Mucosa of stomach (tissue), 1 donor: ENCODE data around the gene TMEM233.
A peak's percentile ranks its signal among the peaks of the same experiment; 100 is the strongest.

Experiments used
- H3K27me3 ChIP-seq: one replicate; pipeline ENCODE4 v1.7.0; 2013; ENCODE audit warnings: mild to moderate bottlenecking, low read length; ENCODE audit not compliant: control insufficient read depth, insufficient read depth
- H3K36me3 ChIP-seq: one replicate; pipeline ENCODE4 v1.7.0; 2013; ENCODE audit warnings: low read length; ENCODE audit not compliant: control insufficient read depth, insufficient read depth
- H3K4me1 ChIP-seq: one replicate; pipeline ENCODE4 v1.7.0; 2013; ENCODE audit warnings: mild to moderate bottlenecking, low read length; ENCODE audit not compliant: control insufficient read depth, insufficient read depth
- H3K4me3 ChIP-seq: one replicate; pipeline ENCODE4 v1.7.0; 2013; ENCODE audit warnings: low read length
- H3K9ac ChIP-seq: one replicate; pipeline ENCODE4 v1.7.0; 2013; ENCODE audit warnings: mild to moderate bottlenecking, low read length, moderate library complexity
- H3K9me3 ChIP-seq: one replicate; pipeline ENCODE4 v1.7.0; 2013; ENCODE audit warnings: mild to moderate bottlenecking, low read length, moderate library complexity; ENCODE audit not compliant: control insufficient read depth
- donor health status: Pancreatic carcinoma.

TMEM233 gene

DNA sequence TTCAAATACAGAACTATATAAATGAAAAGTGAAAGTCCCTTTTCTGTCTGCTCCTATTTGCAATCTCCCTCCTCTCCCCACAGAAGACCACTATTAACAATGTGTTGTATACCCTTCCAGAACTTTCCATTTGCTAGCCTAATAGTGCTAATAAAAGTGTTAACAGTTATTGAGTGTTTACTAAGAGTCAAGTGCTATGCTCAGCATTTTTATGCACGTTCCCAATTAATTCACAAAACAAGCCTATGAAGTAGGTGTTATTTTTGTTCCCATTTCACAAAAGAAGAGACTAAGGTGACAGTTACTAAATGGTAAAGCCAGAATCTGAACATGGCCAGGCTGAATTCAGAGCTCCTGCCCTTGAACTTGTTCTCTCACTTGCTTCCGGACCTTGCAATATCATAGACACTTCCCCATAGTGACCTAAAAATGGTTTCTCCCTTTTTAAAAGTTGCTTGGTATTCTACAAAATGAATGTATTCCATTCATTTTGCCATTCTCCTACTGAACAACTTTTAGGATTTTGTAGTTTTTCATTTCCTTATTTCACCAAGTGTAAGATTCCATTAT lies 72.7 kb downstream of the TMEM233 start:
- Histone ChIP-seq H3K4me1 (peaks cover 22% of the 10 kb centered on the region), H3K36me3 (no peaks in the 10 kb centered on the region), H3K27me3 (no peaks in the 10 kb centered on the region), H3K9me3 (no peaks in the 10 kb centered on the region), H3K9ac (no peak overlapping the region), H3K4me3 (no peak overlapping the region)

DNA sequence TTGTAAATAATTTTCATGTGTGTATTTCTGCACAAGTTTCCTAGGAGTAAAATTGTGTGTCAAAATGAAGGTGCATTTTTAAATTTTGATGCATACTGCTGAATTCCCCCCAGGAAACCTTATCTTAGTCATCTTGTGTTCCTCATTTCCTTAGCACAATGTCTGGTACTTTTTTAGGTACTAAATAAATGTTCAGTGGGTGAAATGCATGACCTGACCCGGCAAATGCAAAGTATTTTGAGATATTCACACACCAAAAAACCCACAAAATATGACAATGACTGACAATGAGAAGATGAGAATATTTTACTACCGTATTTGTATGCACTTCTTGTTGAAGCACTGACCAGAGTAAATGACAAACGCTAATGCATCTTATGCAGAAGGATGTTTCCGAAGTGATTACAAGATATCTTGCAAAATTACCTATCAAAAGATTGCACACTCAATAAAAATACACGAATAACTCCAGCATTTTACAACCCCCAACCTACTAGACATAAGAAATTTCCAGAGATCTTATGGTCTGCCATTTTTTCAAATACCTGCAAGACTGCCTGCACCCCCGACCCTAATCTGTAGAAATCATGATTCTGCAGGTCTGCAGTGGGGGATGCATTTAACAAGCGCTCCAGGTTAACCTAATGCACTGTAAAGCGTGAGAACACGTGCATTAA lies 73.5 kb downstream of the TMEM233 start:
- Histone ChIP-seq H3K36me3 (no peaks in the 10 kb centered on the region), H3K4me3 (no peak overlapping the region), H3K9ac (peak overlapping the region; percentile 40), H3K27me3 (no peaks in the 10 kb centered on the region), H3K9me3 (no peaks in the 10 kb centered on the region), H3K4me1 (peaks cover 25% of the 10 kb centered on the region)

DNA sequence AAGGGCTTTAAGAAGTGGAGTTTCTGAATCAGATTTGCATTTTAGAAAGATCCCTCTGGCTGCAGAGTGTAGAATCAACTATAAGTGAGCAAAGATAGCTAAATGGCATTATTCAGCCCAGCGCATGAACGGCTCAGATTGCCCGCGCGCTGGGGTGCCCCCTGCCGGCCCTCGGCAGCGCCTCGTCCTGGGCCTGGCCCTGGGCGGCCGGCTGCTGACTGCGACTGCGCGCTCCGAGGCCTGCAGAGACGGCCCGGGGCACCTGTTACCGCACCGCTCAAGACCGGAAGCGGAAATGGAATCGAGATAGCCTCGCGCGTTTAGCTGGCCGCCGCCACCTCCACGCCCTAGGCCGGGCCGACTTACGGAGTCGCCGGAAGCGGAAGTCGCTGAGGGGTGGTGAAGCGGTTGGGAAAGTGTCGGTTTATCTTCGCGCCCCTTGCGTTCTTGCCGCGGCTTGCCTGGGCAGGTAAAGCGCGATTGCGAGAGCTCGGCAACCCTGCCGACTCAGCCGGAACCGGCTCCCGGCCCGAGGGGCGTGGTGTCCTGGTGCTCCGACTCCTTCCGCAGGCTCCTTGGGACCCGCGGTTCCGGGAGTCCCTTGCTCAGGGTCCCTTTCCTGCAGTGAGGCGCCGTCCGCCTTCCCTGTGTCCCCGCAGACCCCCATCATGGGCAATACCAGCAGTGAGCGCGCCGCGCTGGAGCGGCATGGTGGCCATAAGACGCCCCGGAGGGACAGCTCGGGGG lies 74.2 kb downstream of the TMEM233 start, which contains the start of gene PRKAB1:
PRKAB1 (plus strand) TSS at position 557 of the 747 bp plus-strand sequence; CDS start at position 669, 112 bp downstream.
- peaks cover 32% of the 10 kb centered on the region for H3K4me1 ChIP-seq
- H3K4me3 ChIP-seq = peak within 1 kb of the TSS; percentile 87
- no peaks in the 10 kb centered on the region for H3K9me3 ChIP-seq
- H3K9ac ChIP-seq = peak within 1 kb of the TSS; percentile 99
- no peaks in the 10 kb centered on the region for H3K36me3 ChIP-seq
- H3K27me3 ChIP-seq = no peaks in the 10 kb centered on the region

DNA sequence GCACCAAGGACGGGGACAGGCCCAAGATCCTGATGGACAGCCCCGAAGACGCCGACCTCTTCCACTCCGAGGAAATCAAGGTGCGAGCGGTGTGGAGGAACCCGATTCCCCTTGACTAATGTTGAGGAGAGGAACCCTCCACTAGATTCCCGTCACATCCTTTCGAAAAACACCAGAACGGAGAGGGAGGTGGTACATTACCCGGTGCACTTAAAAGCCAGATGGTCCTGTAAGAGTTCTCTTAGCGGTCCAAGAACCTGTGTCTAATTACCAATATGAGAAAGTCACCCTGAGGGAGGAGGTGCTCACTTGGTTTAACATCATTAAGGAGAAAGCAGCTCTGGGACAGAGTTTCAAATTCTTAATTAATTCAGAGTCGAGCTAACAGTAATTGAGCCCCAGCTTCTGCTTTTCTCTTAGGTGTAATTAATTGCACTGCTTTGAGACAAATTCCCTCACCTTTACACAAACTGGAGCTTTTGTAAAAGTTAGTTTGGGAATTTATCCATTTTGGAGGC lies 74.8 kb downstream of the TMEM233 start:
- no peaks in the 10 kb centered on the region for H3K27me3 ChIP-seq
- peak overlapping the region; percentile 87 for H3K4me3 ChIP-seq
- H3K9ac ChIP-seq = peak overlapping the region; percentile 99
- no peaks in the 10 kb centered on the region for H3K9me3 ChIP-seq
- peaks cover 39% of the 10 kb centered on the region for H3K4me1 ChIP-seq
- no peaks in the 10 kb centered on the region for H3K36me3 ChIP-seq

DNA sequence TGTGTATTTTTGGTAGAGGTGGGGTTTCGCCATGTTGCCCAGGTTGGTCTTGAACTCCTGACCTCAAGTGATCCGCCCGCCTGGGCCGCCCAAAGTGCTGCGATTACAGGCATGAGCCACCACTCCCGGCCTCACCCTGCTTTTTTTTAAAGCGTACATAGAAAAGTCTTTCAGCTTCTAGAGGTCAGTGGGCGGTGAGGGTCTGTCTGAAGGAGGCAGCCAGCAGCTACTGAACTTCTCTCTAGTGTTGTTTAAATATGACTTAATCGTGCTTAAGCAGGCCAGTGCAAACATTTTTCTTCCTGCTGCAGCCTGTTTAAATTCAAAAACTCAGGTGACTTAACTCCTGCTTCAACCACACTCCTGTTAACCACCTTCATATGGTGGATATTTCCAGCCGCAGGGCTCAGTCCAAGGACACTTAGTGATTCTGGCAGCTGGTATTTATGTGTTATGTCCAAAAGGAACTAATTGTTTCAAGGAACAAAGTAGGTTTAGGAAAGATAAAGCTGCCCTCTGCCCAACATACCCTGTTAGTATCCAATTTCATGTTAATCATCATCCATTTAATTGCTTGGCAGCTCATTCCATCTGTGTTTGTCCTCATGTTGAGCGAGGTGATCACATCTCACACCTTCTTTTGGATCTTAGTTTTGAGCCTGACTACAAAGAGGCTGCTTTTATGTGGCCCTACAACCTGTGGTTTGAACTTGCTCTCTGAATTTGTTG lies 76.3 kb downstream of the TMEM233 start:
- H3K9ac ChIP-seq = peak overlapping the region; percentile 34
- H3K4me3 ChIP-seq = no peak overlapping the region
- peaks cover 46% of the 10 kb centered on the region for H3K4me1 ChIP-seq
- no peaks in the 10 kb centered on the region for H3K9me3 ChIP-seq
- H3K27me3 ChIP-seq = no peaks in the 10 kb centered on the region
- no peaks in the 10 kb centered on the region for H3K36me3 ChIP-seq

DNA sequence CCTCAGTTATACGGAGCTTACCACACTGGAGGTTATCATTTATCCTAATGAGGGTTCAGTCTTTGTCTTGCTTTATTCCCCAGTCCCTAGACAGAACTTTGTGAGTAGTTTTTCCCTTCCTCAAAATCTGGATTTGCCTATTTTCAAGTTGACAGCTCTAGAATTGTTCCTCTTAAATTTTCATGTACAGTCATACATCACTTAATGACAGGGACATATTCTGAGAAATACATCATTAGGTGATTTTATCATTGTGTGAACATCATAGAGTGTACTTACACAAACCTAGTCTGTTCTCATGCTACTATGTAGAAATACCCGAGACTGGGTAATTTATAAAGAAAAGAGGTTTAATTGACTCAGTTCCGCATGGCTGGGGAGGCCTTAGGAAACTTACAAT lies 77.5 kb downstream of the TMEM233 start:
- no peaks in the 10 kb centered on the region for H3K36me3 ChIP-seq
- H3K4me1 ChIP-seq = peaks cover 46% of the 10 kb centered on the region
- H3K27me3 ChIP-seq = no peaks in the 10 kb centered on the region
- no peak overlapping the region for H3K4me3 ChIP-seq
- H3K9me3 ChIP-seq = no peaks in the 10 kb centered on the region
- no peak overlapping the region for H3K9ac ChIP-seq

DNA sequence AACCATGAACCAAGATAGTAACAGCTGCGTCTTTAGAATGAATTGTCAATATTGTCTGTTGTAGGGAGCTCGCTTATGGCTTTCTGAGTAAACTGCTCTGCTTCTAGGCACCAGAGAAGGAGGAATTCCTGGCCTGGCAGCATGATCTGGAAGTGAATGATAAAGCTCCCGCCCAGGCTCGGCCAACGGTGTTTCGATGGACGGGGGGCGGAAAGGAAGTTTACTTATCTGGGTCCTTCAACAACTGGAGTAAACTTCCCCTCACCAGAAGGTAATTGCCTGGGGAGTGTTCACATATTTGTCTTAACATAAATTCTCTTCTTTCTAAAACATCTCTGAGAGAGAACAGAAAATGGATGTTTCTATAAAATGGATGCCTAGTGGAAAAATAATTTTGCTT lies 78.6 kb downstream of the TMEM233 start:
- Histone ChIP-seq H3K27me3 (no peaks in the 10 kb centered on the region), H3K36me3 (peaks cover 4% of the 10 kb centered on the region), H3K9me3 (no peaks in the 10 kb centered on the region), H3K4me3 (no peak overlapping the region), H3K9ac (no peak overlapping the region), H3K4me1 (peaks cover 45% of the 10 kb centered on the region)

DNA sequence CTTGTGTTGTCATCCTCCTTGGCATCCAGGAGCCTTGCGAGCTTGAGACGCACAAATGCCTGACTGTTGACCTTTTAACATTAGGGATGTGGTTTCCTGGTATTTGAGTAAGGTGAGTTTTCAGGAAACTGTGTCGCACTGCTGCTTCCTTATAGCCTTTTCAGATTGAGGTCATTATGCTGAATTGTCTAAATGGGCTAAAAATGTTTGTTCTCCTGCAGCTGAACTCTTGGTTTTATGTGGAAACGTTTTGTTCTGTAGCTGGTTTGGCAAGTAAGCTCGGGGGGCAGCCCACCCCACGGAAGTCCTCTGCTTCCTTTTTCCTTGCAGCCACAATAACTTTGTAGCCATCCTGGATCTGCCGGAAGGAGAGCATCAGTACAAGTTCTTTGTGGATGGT lies 80.1 kb downstream of the TMEM233 start:
- Histone ChIP-seq H3K27me3 (no peaks in the 10 kb centered on the region), H3K36me3 (peaks cover 6% of the 10 kb centered on the region), H3K4me1 (peaks cover 41% of the 10 kb centered on the region), H3K4me3 (no peak overlapping the region), H3K9ac (no peak overlapping the region), H3K9me3 (no peaks in the 10 kb centered on the region)

DNA sequence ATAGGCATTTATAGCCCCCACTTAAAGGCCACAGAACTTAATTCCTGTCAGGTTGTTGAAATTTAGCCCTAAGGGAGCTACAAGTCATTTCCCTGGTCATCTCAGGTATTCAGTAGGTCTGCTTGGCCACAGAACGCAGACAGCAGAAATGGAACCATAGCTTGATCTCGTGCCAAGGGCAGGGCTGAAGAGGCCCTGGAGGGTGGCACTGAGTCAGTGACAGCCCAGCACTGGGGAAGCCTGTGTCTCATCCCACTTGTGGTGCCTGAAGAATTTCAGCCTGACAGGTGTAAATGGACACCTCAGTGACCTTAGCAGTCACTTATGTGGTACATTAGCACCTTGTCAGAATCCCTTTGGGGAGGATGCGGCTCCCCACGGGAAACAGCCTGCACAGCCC lies 81.0 kb downstream of the TMEM233 start:
- peaks cover 9% of the 10 kb centered on the region for H3K36me3 ChIP-seq
- H3K27me3 ChIP-seq = no peaks in the 10 kb centered on the region
- H3K4me3 ChIP-seq = no peak overlapping the region
- no peak overlapping the region for H3K9ac ChIP-seq
- no peaks in the 10 kb centered on the region for H3K9me3 ChIP-seq
- H3K4me1 ChIP-seq = peaks cover 44% of the 10 kb centered on the region

DNA sequence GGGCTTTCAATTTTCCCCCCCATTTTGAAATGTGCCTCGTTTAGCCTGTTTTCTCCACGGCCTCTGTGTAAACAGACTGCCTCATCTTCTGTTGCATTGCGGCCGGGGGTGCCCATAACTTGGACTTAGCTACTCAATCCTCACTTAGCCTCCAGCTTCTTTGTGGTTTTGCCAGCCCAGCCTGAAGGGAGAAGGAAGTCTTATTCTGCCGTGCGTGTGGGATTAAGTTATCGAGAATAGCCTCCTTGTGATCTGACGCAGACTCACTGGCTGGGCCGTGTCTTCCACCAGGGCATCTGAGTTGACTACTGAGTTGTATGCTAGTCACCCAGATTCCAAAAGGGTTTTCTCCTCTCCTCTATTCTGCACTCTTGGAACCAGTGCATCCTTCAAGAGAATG lies 82.4 kb downstream of the TMEM233 start:
- H3K36me3 ChIP-seq = peaks cover 23% of the 10 kb centered on the region

DNA sequence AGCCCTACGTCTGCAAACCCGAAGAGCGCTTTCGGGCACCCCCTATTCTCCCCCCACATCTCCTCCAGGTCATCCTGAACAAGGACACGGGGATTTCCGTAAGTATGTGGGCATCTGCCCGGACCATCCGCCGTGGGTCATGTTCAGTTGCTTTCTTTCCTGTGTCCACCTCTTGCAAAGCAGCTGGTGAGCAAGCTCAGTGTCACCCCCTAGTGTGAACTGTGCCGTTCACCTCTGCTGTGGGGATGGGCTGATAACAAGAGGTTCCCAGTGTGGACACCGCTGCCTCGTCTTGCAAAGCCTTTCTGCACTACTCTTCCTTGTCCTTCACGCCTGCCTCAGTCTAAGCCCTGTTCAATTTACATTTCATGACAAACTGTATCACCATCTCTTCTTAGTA lies 83.0 kb downstream of the TMEM233 start:
- H3K36me3 ChIP-seq = peaks cover 23% of the 10 kb centered on the region
- no peaks in the 10 kb centered on the region for H3K9me3 ChIP-seq
- H3K4me1 ChIP-seq = peaks cover 31% of the 10 kb centered on the region
- no peaks in the 10 kb centered on the region for H3K27me3 ChIP-seq
- H3K9ac ChIP-seq = no peak overlapping the region
- no peak overlapping the region for H3K4me3 ChIP-seq

More for the DNA sequence above, 82.4 kb downstream of the TMEM233 start:
- Histone ChIP-seq H3K27me3 (no peaks in the 10 kb centered on the region), H3K9ac (no peak overlapping the region), H3K4me1 (peaks cover 29% of the 10 kb centered on the region), H3K4me3 (no peak overlapping the region), H3K9me3 (no peaks in the 10 kb centered on the region)
